Measurements from ENCODE around the gene CARD9.
A peak's percentile ranks its signal among the peaks of the same experiment; 100 is the strongest.

CARD9 gene

GRCh38 chr9:136363949-136364748 is 9.3 kb downstream of the CARD9 start:
- CTCF ChIA-PET: interaction anchor here (0.7 to 2.0 kb wide), 3 partner anchors 8 to 51 kb away, joined by 3 to 8 read pairs (median 4); no protein-coding TSS in a partner anchor

GRCh38 chr9:136363106-136363948 is 10.1 kb downstream of the CARD9 start, which contains the start of gene DNLZ:
Gene DNLZ (minus strand): TSS chr9:136363744. CDS start chr9:136363714, 30 bp downstream.
- ChIA-PET CTCF (interaction anchor here (0.5 to 2.0 kb wide), 6 partner anchors 9 to 284 kb away, joined by 3 to 8 read pairs (median 3); no protein-coding TSS in a partner anchor), POLR2A (interaction anchor here (0.6 to 2.3 kb wide), 28 partner anchors 9 to 121 kb away, joined by 3 to 10 read pairs (median 4); partner anchors contain the start of genes CARD9, CCDC187, ENTR1 and PMPCA)
- DNase-seq (ENCODE audit: extremely low spot score): peak; percentile 99
- no peak; the same call in 1 of the 2 replicates for TF ChIP-seq LEF1 (IDR thresholded peaks at IDR 0.05; ENCODE audit: borderline replicate concordance)
- TF ChIP-seq L3MBTL2 (conservative IDR thresholded peaks at IDR 0.05): peak; percentile 98
- TF ChIP-seq FOXM1 (IDR thresholded peaks at IDR 0.05; ENCODE audit: borderline replicate concordance): peak; percentile 3; the same call in 1 of the 2 replicates
- TF ChIP-seq ELF4 (IDR thresholded peaks at IDR 0.05): peak; percentile 70

More at GRCh38 chr9:136363949-136364748, 9.3 kb downstream of the CARD9 start:
- TF ChIP-seq L3MBTL2 (conservative IDR thresholded peaks at IDR 0.05) (peak; percentile 49; the same call in 1 of the 2 replicates), LEF1 (IDR thresholded peaks at IDR 0.05; ENCODE audit: borderline replicate concordance) (no peak)
- POLR2A ChIA-PET: interaction anchor here (0.6 to 2.3 kb wide), 9 partner anchors 9 to 120 kb away, joined by 3 to 10 read pairs (median 3); partner anchors contain the start of genes CARD9, ENTR1 and PMPCA
- DNase-seq (ENCODE audit: extremely low spot score): no peak

- ChIA-PET POLR2A (interaction anchor here (0.6 to 2.3 kb wide), 23 partner anchors 11 to 122 kb away, joined by 3 to 10 read pairs (median 5); partner anchors contain the start of genes CARD9, CCDC187, ENTR1 and PMPCA), CTCF (interaction anchor here (0.5 to 2.0 kb wide), 5 partner anchors 10 to 284 kb away, joined by 3 to 8 read pairs (median 3); no protein-coding TSS in a partner anchor)
- TF ChIP-seq L3MBTL2 (conservative IDR thresholded peaks at IDR 0.05) (no peak), ZNF384 (IDR thresholded peaks at IDR 0.05) (no peak), ARNT (IDR thresholded peaks at IDR 0.05) (no peak), SUZ12 (IDR thresholded peaks at IDR 0.05) (no peak), SP1 (IDR thresholded peaks at IDR 0.05) (no peak), FOXA1 (IDR thresholded peaks at IDR 0.05) (no peak), BHLHE40 (IDR thresholded peaks at IDR 0.05; ENCODE audit: borderline replicate concordance) (no peak), LEF1 (IDR thresholded peaks at IDR 0.05; ENCODE audit: borderline replicate concordance) (no peak), FOXK2 (IDR thresholded peaks at IDR 0.05) (no peak)
- DNase-seq (ENCODE audit: extremely low spot score): no peak
Observed at GRCh38 chr9:136362450-136362784, 11.1 kb downstream of the CARD9 start.

GRCh38 chr9:136361754-136362449 is 11.6 kb downstream of the CARD9 start:
- no peak for DNase-seq (ENCODE audit: extremely low spot score)
- CTCF ChIA-PET: no interaction called here
- TF ChIP-seq CTBP1 (IDR thresholded peaks at IDR 0.05; ENCODE audit: borderline replicate concordance) (no peak), HDGF (IDR thresholded peaks at IDR 0.05; ENCODE audit: borderline replicate concordance) (no peak), LEF1 (IDR thresholded peaks at IDR 0.05; ENCODE audit: borderline replicate concordance) (no peak), SP1 (IDR thresholded peaks at IDR 0.05) (no peak), FOXK2 (IDR thresholded peaks at IDR 0.05) (no peak), PKNOX1 (IDR thresholded peaks at IDR 0.05) (no peak), ARNT (IDR thresholded peaks at IDR 0.05) (no peak), NFRKB (IDR thresholded peaks at IDR 0.05) (no peak), FOXM1 (IDR thresholded peaks at IDR 0.05; ENCODE audit: borderline replicate concordance) (no peak), BHLHE40 (IDR thresholded peaks at IDR 0.05; ENCODE audit: borderline replicate concordance) (no peak), ELF4 (IDR thresholded peaks at IDR 0.05) (no peak), SUZ12 (IDR thresholded peaks at IDR 0.05) (no peak), TARDBP (IDR thresholded peaks at IDR 0.05) (no peak), ZNF384 (IDR thresholded peaks at IDR 0.05) (no peak), L3MBTL2 (conservative IDR thresholded peaks at IDR 0.05) (no peak), FOXA1 (IDR thresholded peaks at IDR 0.05) (no peak)
- POLR2A ChIA-PET: interaction anchor here (1.9 to 2.3 kb wide), 2 partner anchors 11 to 33 kb away, joined by 8 to 10 read pairs; partner anchors contain the start of gene CARD9

GRCh38 chr9:136361047-136361753 is 12.3 kb downstream of the CARD9 start:
- ChIA-PET CTCF (no interaction called here), POLR2A (no interaction called here)
- DNase-seq (ENCODE audit: extremely low spot score): no peak
- TF ChIP-seq L3MBTL2 (conservative IDR thresholded peaks at IDR 0.05): no peak
- no peak for TF ChIP-seq SP1 (IDR thresholded peaks at IDR 0.05)
- no peak for TF ChIP-seq SUZ12 (IDR thresholded peaks at IDR 0.05)
- TF ChIP-seq FOXA1 (IDR thresholded peaks at IDR 0.05): no peak
- no peak for TF ChIP-seq CTBP1 (IDR thresholded peaks at IDR 0.05; ENCODE audit: borderline replicate concordance)
- TF ChIP-seq LEF1 (IDR thresholded peaks at IDR 0.05; ENCODE audit: borderline replicate concordance): no peak
- TF ChIP-seq TARDBP (IDR thresholded peaks at IDR 0.05): no peak
- no peak for TF ChIP-seq FOXM1 (IDR thresholded peaks at IDR 0.05; ENCODE audit: borderline replicate concordance)
- no peak for TF ChIP-seq ARNT (IDR thresholded peaks at IDR 0.05)
- TF ChIP-seq ELF4 (IDR thresholded peaks at IDR 0.05): no peak
- TF ChIP-seq PKNOX1 (IDR thresholded peaks at IDR 0.05): no peak
- TF ChIP-seq FOXK2 (IDR thresholded peaks at IDR 0.05): no peak
- TF ChIP-seq HDGF (IDR thresholded peaks at IDR 0.05; ENCODE audit: borderline replicate concordance): no peak
- TF ChIP-seq NFRKB (IDR thresholded peaks at IDR 0.05): no peak
- TF ChIP-seq ZNF384 (IDR thresholded peaks at IDR 0.05): no peak

Measured in HEK293T (cell line).